Epithelial cell of esophagus (primary cell): Measurements from ENCODE around the gene OR10G8.
A peak's percentile ranks its signal among the peaks of the same experiment; 100 is the strongest.
"Not testable (repeated sequence)": the region's sequence is repeated elsewhere in the genome, so short reads cannot be mapped to it uniquely, and the experiment has no call there.

Experiments used
- DNase-seq: peaks from one replicate; pipeline ENCODE4 v3.0.0; 2010; ENCODE audit warnings: low read depth
- H3K4me3 ChIP-seq: 2 replicates; pipeline ENCODE4 v1.5.1; 2011; ENCODE audit warnings: mild to moderate bottlenecking, low read length, control low read depth
- CTCF ChIP-seq: IDR thresholded peaks from 2 replicates; pipeline ENCODE4 v1.5.1; 2011; ENCODE audit warnings: low read depth, mild to moderate bottlenecking, low read length, control low read depth, inconsistent platforms; ENCODE audit not compliant: insufficient read depth; ENCODE audit errors: missing control alignments

Gene OR10G8

GRCh38 chr11:124026498-124026897 is at the start of gene OR10G8:
OR10G8 (plus strand) TSS chr11:124026798; CDS start chr11:124029623, 2,825 bp downstream.
- no peak for TF ChIP-seq CTCF

GRCh38 chr11:123977731-123978347 is 48.8 kb upstream of the OR10G8 start, which contains the start of gene OR10S1:
OR10S1 (minus strand) TSS chr11:123977781; CDS start chr11:123977664, 117 bp downstream.
- TF ChIP-seq CTCF, result no peak
- no peak within 1 kb of the TSS for H3K4me3 ChIP-seq
- peak; percentile 94 for DNase-seq

More at GRCh38 chr11:124026498-124026897, at the start of gene OR10G8:
- H3K4me3 ChIP-seq, result no peak within 1 kb of the TSS
- no peak for DNase-seq

GRCh38 chr11:123979311-123979710 is 47.3 kb upstream of the OR10G8 start:
- no peak for TF ChIP-seq CTCF
- H3K4me3 ChIP-seq, result no peak overlapping the region
- DNase-seq, result no peak

GRCh38 chr11:123995119-123995518 is 31.5 kb upstream of the OR10G8 start, which contains the start of gene OR10G6:
OR10G6 (minus strand) TSS chr11:123995161; CDS start chr11:123995161, 0 bp downstream.
- TF ChIP-seq CTCF, result no peak
- no peak within 1 kb of the TSS for H3K4me3 ChIP-seq
- no peak for DNase-seq

- TF ChIP-seq CTCF, result no peak
- no peak for DNase-seq
- no peak within 1 kb of the TSS for H3K4me3 ChIP-seq
These were observed 13.9 kb upstream of the OR10G8 start, which contains the start of gene OR10G4 for GRCh38 chr11:124012697-124013096. OR10G4 (plus strand) TSS chr11:124012997; CDS start chr11:124015575, 2,578 bp downstream.

- not testable (repeated sequence) for DNase-seq, H3K4me3 ChIP-seq
These were observed 10.8 kb upstream of the OR10G8 start for GRCh38 chr11:124015837-124016236.

- no peak for TF ChIP-seq CTCF
- H3K4me3 ChIP-seq, result no peak overlapping the region
- DNase-seq, result no peak
These were observed 10.1 kb downstream of the OR10G8 start for GRCh38 chr11:124036666-124037065.
